Activated CD8-positive, alpha-beta memory T cell treated with anti-CD3 and anti-CD28 coated beads for 36 hours (primary cell): ENCODE results near the gene PLA2G1B. TPM values are rescaled to one million over a fixed set of nuclear protein-coding genes. Genes with fewer than 3 reads are reported as not detected.

Experiments used
- CTCF ChIA-PET: fragments of 350-600 bp; sonication (Branson Sonifier 250); formaldehyde crosslinking; loops from one replicate; lab custom pipeline; 2021; ENCODE audit warnings: antibody characterized with exemption; lab: Charles Lee
- POLR2A ChIA-PET: fragments of 350-600 bp; sonication (Branson Sonifier 250); formaldehyde crosslinking; loops from one replicate; lab custom pipeline; 2021; ENCODE audit warnings: antibody characterized with exemption; lab: Charles Lee
- total RNA-seq, 2 experiments: library from RNA; stranded (reverse); gene quantifications; one replicate each; pipeline ENCODE4 v1.2.3, GENCODE V29; 2021

Gene PLA2G1B
- total RNA-seq, 2 experiments from 2014 or later: not detected

- CTCF ChIA-PET: interaction anchor here (0.6 kb wide), 1 partner anchor 67 kb away, joined by 3 read pairs; no protein-coding TSS in a partner anchor
- POLR2A ChIA-PET: no interaction called here
Observed at GRCh38 chr12:120363274-120363855, 35.8 kb upstream of the PLA2G1B start.

- ChIA-PET CTCF (interaction anchor here (1.5 to 2.7 kb wide), 2 partner anchors 67 to 104 kb away, joined by 6 to 12 read pairs; no protein-coding TSS in a partner anchor), POLR2A (no interaction called here)
Observed at GRCh38 chr12:120362516-120363273, 35.1 kb upstream of the PLA2G1B start.

GRCh38 chr12:120361506-120362208 lies 34.1 kb upstream of the PLA2G1B start:
- CTCF ChIA-PET: interaction anchor here (1.5 to 2.7 kb wide), 2 partner anchors 68 to 105 kb away, joined by 6 to 12 read pairs; no protein-coding TSS in a partner anchor
- POLR2A ChIA-PET: no interaction called here

- ChIA-PET POLR2A (no interaction called here), CTCF (no interaction called here)
Observed at GRCh38 chr12:120359128-120359527, 31.5 kb upstream of the PLA2G1B start.

DNA sequence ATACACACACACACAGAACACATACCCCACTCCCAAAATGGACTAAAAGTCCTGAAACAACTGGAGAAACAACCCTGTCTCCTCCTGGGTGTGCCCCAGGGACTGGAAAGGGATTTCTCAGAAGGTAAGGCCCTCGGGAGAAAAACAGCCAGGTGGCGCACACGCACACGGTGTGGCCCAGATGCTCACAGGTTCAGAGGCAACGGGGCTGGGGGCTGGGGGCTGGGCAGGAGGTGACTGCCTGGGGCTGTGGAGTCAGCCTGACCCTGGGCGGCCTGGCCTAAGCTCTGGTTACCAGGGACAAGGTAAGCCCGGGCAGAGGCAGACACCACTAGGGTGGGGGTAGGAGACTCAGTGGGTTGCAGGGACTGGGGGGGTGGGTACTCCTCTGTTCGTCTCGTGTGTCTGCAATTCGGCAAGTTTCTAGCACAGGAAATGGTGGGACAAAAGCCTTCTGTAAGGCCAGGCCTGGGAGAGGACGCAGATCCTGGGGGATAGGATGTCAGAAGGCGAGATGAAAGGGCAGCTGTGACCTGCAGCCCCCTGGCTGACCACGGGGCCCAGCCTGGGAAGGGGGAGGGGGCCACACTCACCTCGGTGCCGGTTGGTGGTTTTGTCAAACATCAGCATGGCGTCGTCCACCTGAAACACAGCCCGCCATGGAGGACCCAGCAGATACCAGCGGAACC lies 31.0 kb upstream of the PLA2G1B start:
- CTCF ChIA-PET: no interaction called here
- POLR2A ChIA-PET: no interaction called here

DNA sequence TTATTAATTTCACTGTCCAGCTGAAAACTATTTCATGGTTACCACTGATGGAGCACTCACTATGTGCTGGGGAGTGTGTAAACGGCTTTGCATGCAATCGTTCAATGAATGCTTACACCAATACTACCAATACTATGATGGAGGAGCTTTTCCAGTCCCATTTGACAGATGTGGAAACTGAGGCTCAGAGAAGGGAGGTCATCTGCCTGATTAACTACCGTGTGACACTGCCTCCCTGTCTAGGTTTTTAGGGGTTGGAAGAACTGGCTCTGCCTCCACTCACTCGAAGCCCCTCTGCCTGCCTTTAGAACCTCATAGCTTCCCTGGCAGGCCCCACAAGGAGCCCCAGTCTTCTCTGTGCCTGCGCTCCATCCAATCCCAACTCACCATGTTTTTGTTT lies 29.5 kb upstream of the PLA2G1B start:
- ChIA-PET POLR2A (no interaction called here), CTCF (interaction anchor here (0.6 to 1.4 kb wide), 10 partner anchors 9 to 184 kb away, joined by 3 to 6 read pairs (median 4); partner anchors contain the start of gene MSI1)

GRCh38 chr12:120356567-120357030 lies 29.0 kb upstream of the PLA2G1B start:
- ChIA-PET CTCF (interaction anchor here (0.6 to 1.4 kb wide), 10 partner anchors 9 to 183 kb away, joined by 3 to 6 read pairs (median 4); partner anchors contain the start of gene MSI1), POLR2A (no interaction called here)

DNA sequence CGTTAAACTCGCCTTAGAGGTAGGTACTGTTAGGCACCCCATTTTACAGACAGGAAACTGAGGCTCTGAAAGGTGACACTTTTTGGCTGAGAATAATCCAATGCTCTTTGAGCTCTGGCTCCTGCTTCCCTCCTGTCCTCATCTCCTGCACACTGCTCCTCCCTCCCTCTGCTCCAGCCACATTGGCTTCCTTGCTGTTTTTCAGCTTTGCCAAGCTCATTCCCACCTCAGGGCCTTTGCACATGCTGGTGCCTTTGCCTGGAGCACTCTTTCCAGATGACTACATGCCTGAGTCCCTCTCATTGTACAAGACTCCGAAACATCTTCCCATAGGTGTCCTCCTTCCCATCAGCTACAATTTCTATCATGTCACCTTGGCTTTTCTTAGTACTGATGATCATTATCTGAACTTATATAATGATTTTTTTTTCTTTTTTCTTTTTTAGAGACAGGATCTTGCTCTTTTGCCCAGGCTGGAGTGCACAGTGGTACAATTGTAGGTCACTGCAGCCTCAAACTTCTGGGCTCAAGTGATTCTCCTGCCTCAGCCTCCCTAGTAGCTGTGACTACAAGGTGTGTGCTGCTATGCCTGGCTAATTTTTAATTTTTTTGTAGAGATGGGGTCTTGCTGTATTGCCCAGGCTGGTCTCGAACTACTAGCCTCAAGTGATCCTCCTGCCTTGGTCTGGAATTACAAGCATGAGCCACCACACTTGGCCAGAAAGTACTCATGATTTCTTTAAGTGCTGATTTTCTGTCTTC lies 26.2 kb upstream of the PLA2G1B start:
- ChIA-PET POLR2A (no interaction called here), CTCF (interaction anchor here (0.6 kb wide), 2 partner anchors 151 to 394 kb away, joined by 3 to 4 read pairs; no protein-coding TSS in a partner anchor)

GRCh38 chr12:120353136-120353535 lies 25.6 kb upstream of the PLA2G1B start:
- ChIA-PET CTCF (no interaction called here), POLR2A (no interaction called here)

DNA sequence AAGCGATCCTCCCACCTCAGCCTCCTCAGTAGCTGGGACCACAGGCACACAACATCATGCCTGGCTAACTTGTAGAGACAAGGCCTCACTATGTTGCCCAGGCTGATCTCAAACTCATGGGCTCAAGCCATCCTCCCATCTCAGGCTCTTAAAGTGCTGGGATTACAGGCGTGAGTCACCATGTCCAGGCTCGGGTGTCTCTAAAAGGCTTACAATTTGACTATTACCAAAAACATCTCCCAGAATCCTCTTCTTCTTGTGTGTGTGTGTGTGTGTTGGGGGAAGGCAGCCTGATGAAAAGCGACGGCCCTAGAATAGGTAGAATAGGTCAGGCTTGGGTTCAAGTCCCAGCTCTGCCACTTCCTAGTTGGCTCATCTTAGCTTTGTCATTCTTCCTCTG lies 24.5 kb upstream of the PLA2G1B start:
- ChIA-PET CTCF (no interaction called here), POLR2A (no interaction called here)

DNA sequence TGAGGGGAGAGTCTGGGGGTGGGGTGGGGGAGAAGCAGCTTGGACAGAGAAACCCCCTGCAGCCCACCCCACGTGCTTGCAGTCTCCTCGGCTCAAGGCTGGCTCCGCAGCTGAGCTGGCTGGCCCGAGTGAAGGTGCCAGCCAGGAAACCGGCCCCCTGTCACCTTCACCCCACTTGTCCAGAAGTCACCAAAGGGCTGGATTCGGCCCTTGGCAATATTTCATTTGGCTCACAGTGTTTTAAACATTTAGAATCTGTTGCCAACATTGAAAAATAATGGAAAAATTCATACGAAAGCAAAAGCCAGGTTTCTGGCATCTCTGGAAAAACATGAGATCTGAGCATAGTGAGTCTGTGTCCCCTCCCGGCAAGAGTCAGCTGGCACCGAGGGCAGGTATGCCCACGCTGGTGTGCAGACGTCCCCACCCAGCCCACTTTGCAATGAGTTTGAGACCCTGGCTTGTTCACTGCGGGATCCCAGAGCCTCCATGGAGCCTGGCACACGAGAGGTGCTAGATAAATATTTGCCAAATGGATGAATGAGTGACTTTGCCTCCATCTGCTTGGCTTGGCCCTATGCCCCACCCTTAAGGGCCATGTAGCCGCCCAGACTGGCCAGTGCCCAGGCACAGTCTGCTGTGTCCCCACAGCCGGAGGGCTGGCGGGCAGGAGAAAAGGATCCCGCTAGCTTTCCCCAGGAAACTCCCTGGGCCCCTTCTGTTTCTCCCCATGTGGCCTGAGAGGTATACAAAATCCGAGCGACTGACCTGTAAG lies 23.2 kb upstream of the PLA2G1B start:
- CTCF ChIA-PET: no interaction called here
- POLR2A ChIA-PET: interaction anchor here (0.7 kb wide), 1 partner anchor 124 kb away, joined by 3 read pairs; no protein-coding TSS in a partner anchor

DNA sequence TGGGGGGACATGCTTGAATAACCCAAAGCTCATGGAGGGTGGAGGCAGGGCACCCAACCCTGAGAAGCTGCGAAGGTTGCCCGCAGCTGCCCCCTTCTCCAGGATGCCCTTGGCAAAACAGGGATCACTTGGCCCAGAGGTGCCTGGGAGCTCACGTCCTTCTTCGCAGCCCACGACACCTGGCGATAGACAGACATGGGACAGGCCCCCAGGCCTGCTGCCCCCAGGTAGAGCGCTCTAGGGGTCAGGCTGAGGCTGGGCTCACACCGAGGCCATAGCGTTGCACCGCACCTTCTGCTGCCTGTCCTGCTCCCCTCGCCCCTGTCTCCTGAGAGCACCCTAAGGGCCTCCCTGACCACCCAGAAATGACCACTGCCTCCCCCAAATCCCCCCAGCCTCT lies 20.2 kb upstream of the PLA2G1B start:
- CTCF ChIA-PET: interaction anchor here (1.1 kb wide), 1 partner anchor 83 kb away, joined by 3 read pairs; no protein-coding TSS in a partner anchor

GRCh38 chr12:120346681-120347080 lies 19.1 kb upstream of the PLA2G1B start:
- ChIA-PET POLR2A (no interaction called here), CTCF (no interaction called here)

More for the DNA sequence above, 20.2 kb upstream of the PLA2G1B start:
- POLR2A ChIA-PET: no interaction called here

GRCh38 chr12:120346031-120346430 lies 18.5 kb upstream of the PLA2G1B start:
- ChIA-PET POLR2A (no interaction called here), CTCF (no interaction called here)

DNA sequence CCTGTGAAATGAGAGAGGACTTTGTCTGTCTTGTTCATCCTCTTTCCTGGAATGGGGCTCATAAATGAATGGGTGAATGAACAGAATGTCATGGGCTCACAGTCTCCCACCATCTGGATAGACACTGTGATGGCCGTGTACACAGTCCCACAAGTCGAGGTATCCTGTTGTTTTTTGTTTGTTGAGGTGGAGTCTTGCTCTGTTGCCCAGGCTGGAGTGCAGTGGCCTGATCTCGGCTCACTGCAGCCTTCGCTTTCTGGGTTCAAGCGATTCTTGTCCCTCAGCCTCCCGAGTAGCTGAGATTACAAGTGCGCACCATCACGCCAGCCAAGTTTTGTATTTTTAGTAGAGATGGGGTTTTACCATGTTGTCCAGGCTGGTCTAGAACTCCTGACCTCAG lies 16.1 kb upstream of the PLA2G1B start:
- ChIA-PET CTCF (interaction anchor here (1.3 kb wide), 1 partner anchor 8 kb away, joined by 3 read pairs; no protein-coding TSS in a partner anchor), POLR2A (no interaction called here)

- ChIA-PET POLR2A (interaction anchor here (0.6 kb wide), 1 partner anchor 406 kb away, joined by 5 read pairs; no protein-coding TSS in a partner anchor), CTCF (no interaction called here)
Observed at GRCh38 chr12:120343039-120343537, 15.5 kb upstream of the PLA2G1B start.
